GM18861 (cell line): ENCODE data around the gene BMPER.

Experiments
- ATAC-seq: cut with Tn5 transposase; IDR thresholded peaks from one replicate; pipeline ENCODE4 v1.9.1; 2021; ENCODE audit not compliant: unreplicated experiment

The BMPER gene

GRCh38 chr7:33887266-33887975, 17.9 kb upstream of the BMPER start:
- ATAC-seq: no peak

GRCh38 chr7:33888166-33888565, 17.2 kb upstream of the BMPER start:
- ATAC-seq: no peak

GRCh38 chr7:33892945-33893344, 12.4 kb upstream of the BMPER start:
- ATAC-seq: no peak

- no peak for ATAC-seq
Measured at GRCh38 chr7:33893377-33893776, 12.0 kb upstream of the BMPER start.

GRCh38 chr7:33895025-33895804, 10.1 kb upstream of the BMPER start:
- ATAC-seq: peak; percentile 97

GRCh38 chr7:33900501-33900900, 4.8 kb upstream of the BMPER start:
- no peak for ATAC-seq

GRCh38 chr7:33901199-33901598, 4.1 kb upstream of the BMPER start:
- no peak for ATAC-seq

GRCh38 chr7:33901847-33902246, 3.5 kb upstream of the BMPER start:
- ATAC-seq: no peak

- no peak for ATAC-seq
Measured at GRCh38 chr7:33902746-33903145, 2.6 kb upstream of the BMPER start.

- ATAC-seq: no peak
Measured at GRCh38 chr7:33903791-33904680, 1.3 kb upstream of the BMPER start.

- ATAC-seq: peak; percentile 40
Measured at GRCh38 chr7:33904681-33905388, 504 bp upstream of the BMPER start.

GRCh38 chr7:33906697-33907096, 1.4 kb downstream of the BMPER start:
- no peak for ATAC-seq

GRCh38 chr7:33907625-33908024, 2.3 kb downstream of the BMPER start:
- no peak for ATAC-seq

- no peak for ATAC-seq
Measured at GRCh38 chr7:33909318-33909717, 4.0 kb downstream of the BMPER start.

- ATAC-seq: no peak
Measured at GRCh38 chr7:33909755-33910154, 4.4 kb downstream of the BMPER start.

- no peak for ATAC-seq
Measured at GRCh38 chr7:33910756-33911155, 5.4 kb downstream of the BMPER start.

- no peak for ATAC-seq
Measured at GRCh38 chr7:33916357-33917081, 11.2 kb downstream of the BMPER start.

- ATAC-seq: no peak
Measured at GRCh38 chr7:33917661-33918060, 12.3 kb downstream of the BMPER start.

- ATAC-seq: no peak
Measured at GRCh38 chr7:33918438-33919143, 13.3 kb downstream of the BMPER start.

- ATAC-seq: no peak
Measured at GRCh38 chr7:33919449-33919848, 14.1 kb downstream of the BMPER start.
